RWPE1 (cell line): ENCODE data around the gene DBF4.
"Not testable (repeated sequence)": the region's sequence is repeated elsewhere in the genome, so short reads cannot be mapped to it uniquely, and the experiment has no call there.

Experiments used
- CTCF ChIA-PET: fragments of 350-600 bp; sonication (Branson Sonifier 250); formaldehyde crosslinking; extraction: SDS; loops from one replicate; lab custom pipeline; 2021; lab: Yijun Ruan, JAX
- POLR2A ChIA-PET: fragments of 400-600 bp; formaldehyde crosslinking; extraction: SDS; loops from one replicate; lab custom pipeline; 2020; ENCODE audit warnings: antibody characterized with exemption; ENCODE audit not compliant: low non-redundant PET; lab: Yijun Ruan, JAX
- DNase-seq: peaks from one replicate; pipeline ENCODE4 v3.0.0; 2012; ENCODE audit warnings: low spot score
- H3K27ac ChIP-seq: fragments of 450-650 bp; 2 replicates; pipeline ENCODE4 v1.5.1; 2017
- TF ChIP-seq, protein P1 (sequence below): fragments of 450-650 bp; conservative IDR thresholded peaks from 2 replicates; pipeline ENCODE4 v1.5.1; 2017; ENCODE audit warnings: low read depth, mild to moderate bottlenecking

The DBF4 gene

DNA sequence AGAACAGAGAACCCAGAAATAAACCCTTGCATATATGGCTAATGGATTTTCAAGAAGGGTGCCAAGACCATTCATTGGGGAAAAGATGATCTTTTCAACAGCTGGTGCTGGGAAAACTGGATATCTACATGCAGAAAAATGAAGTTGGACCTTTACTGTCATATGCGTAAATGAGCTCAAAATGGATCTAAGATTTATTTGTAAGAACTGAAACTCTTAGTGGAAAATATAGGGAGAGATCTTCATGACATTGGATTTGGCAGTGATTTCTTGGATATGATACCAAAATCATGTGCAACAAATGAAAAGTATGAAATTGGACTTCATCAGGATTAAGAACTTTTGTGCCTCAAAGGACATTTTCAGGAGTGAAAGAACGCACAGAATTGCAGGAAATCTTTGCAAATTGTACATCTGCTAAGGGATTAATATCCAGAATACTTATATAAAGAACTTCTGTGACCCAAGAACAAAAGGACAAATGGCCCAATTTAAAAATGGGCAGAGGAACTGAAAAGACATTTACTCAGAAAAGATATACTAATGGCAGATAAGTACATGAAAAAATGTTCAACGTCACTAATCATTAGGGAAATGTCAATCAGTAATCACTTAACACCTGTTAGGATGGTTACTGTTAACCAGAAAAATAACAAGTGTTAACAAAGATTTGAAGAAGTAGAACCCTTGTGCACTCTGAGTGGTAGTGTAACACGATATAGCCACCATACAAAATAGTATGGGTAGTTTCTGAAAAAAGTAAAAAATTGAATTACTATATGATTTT, 6.1 kb downstream of the DBF4 start:
- TF ChIP-seq, protein P1, sequence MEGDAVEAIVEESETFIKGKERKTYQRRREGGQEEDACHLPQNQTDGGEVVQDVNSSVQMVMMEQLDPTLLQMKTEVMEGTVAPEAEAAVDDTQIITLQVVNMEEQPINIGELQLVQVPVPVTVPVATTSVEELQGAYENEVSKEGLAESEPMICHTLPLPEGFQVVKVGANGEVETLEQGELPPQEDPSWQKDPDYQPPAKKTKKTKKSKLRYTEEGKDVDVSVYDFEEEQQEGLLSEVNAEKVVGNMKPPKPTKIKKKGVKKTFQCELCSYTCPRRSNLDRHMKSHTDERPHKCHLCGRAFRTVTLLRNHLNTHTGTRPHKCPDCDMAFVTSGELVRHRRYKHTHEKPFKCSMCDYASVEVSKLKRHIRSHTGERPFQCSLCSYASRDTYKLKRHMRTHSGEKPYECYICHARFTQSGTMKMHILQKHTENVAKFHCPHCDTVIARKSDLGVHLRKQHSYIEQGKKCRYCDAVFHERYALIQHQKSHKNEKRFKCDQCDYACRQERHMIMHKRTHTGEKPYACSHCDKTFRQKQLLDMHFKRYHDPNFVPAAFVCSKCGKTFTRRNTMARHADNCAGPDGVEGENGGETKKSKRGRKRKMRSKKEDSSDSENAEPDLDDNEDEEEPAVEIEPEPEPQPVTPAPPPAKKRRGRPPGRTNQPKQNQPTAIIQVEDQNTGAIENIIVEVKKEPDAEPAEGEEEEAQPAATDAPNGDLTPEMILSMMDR: no peak
- ChIA-PET POLR2A (no interaction called here), CTCF (interaction anchor here (0.5 kb wide), 1 partner anchor 523 kb away, joined by 3 read pairs; no protein-coding TSS in a partner anchor)
- DNase-seq: no peak
- H3K27ac ChIP-seq: no peak overlapping the region

DNA sequence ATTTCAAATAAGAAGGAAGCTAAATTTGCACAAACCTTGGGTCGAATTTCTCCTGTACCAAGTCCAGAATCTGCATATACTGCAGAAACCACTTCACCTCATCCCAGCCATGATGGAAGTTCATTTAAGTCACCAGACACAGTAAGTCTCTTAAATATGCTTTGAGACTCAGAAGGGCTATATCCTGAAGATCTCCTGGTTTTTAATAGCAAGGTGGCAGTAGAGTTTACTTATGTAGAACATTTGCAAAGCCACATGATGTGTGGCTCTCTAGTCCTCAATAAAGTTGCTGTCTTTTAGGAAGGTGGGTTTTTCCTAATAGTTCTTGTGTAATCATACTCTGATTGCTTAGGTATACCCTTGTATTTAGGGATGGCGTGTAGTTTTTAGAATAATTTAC, 8.7 kb downstream of the DBF4 start:
- TF ChIP-seq, protein P1: no peak
- ChIA-PET CTCF (interaction anchor here (0.6 kb wide), 1 partner anchor 80 kb away, joined by 3 read pairs; no protein-coding TSS in a partner anchor), POLR2A (no interaction called here)
- DNase-seq: no peak
- H3K27ac ChIP-seq: no peak overlapping the region

DNA sequence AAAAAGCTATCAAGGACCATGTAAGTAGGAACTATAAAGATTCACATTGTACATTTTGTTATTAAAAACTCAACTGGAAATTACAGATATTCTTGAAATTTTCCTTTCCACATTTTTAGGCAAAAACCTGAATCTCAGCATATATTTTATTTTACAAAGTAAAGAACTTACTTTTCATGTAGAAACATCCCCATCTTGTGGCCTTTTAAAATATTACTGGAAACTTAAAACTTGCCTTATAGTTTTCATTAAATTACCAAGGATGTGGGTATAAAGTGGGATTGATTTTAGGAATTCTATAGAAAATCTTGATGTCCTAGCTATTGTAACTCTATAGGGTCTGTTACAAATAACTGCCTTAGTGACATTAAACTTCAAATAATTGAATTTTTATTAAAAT, 10.6 kb downstream of the DBF4 start:
- no peak overlapping the region for H3K27ac ChIP-seq
- POLR2A ChIA-PET: no interaction called here
- CTCF ChIA-PET: interaction anchor here (0.7 to 1.1 kb wide), 4 partner anchors 88 to 202 kb away, joined by 3 to 7 read pairs (median 3); no protein-coding TSS in a partner anchor
- TF ChIP-seq, protein P1: peak; percentile 65
- DNase-seq: no peak

DNA sequence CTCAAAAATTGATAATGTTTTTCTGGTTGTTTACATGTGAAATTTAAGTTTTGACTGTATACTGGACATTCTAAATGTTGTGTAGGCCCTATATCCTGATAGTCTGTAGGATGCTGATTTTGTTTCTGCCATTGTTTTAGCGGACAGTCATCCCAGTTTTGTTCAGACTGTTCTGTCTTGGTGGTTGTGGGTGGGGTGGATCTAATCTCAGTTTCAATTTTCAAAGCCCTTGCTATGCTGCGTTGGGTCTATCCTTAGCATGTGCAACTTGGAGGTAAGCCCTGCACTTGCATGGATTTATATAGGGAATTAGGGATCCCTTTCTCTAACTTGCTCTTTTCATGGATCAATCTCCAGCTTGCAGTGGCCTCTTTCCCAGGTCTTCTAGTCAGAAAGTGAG, 19.1 kb downstream of the DBF4 start:
- H3K27ac ChIP-seq: no peak overlapping the region
- DNase-seq: no peak
- CTCF ChIA-PET: no interaction called here
- TF ChIP-seq, protein P1: no peak
- POLR2A ChIA-PET: no interaction called here

DNA sequence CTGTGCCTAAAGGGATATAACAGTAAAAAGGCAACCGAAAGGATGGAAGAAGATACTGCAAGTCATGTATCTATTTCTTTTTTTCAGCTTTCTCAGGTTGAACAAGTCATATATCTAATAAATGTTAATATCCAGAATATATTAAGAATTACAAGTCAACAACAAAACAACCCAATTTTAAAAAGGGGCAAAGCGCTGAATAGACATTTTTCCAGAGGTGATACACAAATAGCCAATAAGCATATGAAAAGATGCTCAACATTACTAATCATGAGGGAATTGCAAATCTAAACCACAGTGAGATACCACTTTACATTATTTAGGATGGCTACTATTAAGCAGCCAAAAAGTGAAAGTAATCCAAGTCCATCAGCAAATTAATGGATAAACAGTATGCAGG, 23.0 kb downstream of the DBF4 start:
- H3K27ac ChIP-seq: no peak overlapping the region
- DNase-seq: no peak
- ChIA-PET POLR2A (no interaction called here), CTCF (no interaction called here)
- TF ChIP-seq, protein P1: no peak

DNA sequence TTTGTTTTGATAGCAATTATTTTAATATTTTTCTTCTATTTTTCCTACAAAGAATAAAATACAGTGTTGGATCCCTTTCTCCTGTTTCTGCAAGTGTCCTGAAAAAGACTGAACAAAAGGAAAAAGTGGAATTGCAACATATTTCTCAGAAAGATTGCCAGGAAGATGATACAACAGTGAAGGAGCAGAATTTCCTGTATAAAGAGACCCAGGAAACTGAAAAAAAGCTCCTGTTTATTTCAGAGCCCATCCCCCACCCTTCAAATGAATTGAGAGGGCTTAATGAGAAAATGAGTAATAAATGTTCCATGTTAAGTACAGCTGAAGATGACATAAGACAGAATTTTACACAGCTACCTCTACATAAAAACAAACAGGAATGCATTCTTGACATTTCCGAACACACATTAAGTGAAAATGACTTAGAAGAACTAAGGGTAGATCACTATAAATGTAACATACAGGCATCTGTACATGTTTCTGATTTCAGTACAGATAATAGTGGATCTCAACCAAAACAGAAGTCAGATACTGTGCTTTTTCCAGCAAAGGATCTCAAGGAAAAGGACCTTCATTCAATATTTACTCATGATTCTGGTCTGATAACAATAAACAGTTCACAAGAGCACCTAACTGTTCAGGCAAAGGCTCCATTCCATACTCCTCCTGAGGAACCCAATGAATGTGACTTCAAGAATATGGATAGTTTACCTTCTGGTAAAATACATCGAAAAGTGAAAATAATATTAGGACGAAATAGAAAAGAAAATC, 31.0 kb downstream of the DBF4 start:
- POLR2A ChIA-PET, DNase-seq, H3K27ac ChIP-seq: not testable (repeated sequence)
- CTCF ChIA-PET: interaction anchor here (0.7 kb wide), 1 partner anchor 401 kb away, joined by 4 read pairs; no protein-coding TSS in a partner anchor

DNA sequence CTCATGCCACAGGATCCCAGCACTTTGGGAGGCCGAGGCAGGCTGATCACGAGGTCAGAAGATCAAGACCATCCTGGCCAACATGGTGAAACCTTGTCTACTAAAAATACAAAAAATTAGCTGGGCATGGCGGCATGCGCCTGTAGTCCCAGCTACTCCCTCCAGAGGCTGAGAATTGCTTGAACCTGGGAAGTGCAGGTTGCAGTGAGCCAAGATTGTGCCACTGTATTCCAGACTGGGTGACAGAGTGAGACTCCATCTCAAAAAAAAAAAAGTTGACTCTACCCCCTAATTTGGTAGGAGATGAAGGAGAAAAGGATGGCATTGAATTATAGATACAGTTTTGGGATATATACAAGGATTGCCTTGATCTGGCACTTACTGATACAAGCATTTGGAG, 32.5 kb downstream of the DBF4 start:
- CTCF ChIA-PET, H3K27ac ChIP-seq, DNase-seq, POLR2A ChIA-PET: not testable (repeated sequence)
